ENCODE results near the gene CAMK1.

The CAMK1 gene

DNA sequence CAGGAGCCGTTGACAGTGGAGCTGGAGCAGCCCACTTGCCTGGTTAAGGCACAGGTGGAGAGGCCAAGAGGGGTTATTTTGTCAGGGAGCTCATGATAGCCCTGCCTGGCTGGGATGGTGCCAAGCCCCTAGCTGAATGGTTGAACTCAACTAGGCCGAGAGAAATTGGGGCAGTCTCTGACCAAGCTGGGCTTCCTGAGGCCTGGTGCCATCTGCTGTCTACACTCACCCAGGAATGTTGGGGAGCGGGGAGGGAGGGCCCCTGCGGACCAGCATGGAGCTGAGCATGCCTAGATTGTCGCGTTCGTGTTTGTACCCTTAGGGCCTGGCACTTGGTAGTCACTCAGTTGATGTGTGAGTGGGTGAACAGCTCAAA is 37.0 kb downstream of the CAMK1 start:
- no peak for DNase-seq

DNA sequence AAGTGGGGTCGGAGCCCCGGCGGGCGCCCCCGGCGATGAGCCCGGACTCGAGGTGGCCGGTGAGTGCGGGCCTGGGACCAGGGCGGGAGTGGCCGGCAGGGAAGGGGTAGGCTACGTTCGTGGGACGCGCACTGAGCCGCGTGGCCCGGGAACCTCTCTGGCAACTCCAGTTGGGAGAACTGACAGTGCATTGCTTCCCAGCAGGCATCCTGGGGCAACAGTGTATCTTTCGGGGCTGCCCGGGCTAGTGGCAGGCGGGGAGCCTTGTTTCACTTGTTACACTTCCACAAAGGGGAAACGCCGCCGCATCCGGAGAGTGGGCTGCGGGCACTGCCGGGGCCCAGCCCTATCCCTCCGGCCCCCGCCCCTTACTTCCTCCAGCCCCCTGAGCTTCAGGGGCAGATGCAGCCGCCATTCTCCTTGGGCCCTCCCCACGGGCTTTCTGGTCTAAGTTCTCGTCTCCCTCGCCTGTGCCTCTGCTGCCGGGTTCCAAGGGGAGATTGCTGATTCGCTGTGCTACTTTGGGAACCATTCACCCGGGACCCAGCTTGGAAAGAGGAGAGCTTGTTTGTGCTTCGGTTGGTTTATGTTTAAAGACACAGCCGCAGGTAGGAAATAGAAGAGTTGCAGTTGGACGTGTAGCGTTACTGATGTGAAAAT is 37.5 kb downstream of the CAMK1 start:
- peak; percentile 44 to 57 for DNase-seq

DNA sequence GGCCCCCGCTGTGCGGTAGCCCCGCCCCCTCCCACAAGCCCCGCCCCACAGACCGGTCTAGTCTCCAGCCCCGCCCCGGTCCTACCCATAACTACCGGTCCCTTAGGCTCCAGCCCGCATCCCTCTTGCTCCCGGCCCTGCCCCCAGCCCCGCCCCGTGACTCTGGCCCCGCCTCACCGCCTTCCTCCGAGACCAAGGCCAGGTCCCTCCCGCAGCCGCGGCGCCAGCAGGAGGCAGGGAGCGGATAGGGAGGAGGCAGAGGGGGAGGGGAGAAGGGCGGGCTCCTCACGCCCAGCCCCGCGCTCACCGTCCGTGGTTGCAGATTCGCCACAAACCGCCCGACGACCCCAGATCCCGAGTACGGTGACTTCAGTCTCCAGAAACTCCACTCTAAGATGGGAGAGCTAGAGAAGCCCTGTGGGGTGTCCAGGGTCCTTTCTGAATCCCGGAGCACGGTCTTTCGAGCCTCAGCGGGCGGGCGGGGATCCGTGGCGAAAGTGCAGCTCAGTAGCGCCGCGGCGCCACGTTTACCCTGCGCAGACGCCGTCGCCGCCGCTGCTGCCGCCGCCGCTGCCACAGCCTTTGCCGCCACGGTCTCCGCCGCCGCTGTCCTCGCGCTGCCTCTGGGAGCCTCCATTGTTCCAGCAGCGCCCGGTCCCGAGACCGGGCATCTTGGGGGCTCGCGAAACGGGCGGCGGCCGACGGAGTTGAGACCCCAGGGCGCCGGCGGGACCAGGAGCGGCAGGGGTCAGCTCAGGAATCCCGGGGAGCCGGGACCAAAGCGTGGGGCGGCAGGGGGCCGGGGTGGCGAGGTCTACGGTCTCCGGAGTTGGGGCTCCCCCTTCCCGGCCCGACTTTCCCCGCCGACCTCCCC is 38.3 kb downstream of the CAMK1 start, which contains the start of gene BRPF1:
Gene BRPF1 (plus strand): TSS at position 530 of the 874 bp plus-strand sequence. CDS start 2,406 bp downstream, outside the sequence.
- DNase-seq: peak; percentile 100

DNA sequence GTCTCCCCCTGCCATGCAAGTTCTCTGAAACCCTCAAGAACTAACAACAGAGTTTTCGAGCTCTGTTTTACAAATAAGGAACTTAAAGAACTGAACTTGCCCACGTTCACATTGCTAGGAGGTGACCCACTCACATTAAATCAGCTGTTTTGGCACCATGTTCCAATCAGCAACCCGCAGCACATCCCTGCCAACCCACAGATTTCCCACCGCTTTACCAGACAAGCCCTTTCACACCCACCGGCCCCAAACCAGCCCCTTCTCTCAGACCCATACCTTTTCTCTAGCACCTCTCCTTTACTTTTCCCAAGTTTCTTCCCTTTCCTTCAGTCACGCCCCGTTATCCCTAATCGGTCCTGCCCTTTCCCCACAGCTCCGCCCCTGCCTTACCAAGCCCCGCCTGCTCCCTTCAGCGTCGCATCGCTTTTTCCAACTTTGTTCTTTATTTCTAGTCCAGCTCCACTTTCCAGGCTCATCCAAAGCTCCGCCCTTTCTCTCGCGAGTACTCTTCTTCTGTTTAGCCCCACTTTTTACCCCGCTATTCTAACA is 39.0 kb downstream of the CAMK1 start:
- DNase-seq: no peak

DNA sequence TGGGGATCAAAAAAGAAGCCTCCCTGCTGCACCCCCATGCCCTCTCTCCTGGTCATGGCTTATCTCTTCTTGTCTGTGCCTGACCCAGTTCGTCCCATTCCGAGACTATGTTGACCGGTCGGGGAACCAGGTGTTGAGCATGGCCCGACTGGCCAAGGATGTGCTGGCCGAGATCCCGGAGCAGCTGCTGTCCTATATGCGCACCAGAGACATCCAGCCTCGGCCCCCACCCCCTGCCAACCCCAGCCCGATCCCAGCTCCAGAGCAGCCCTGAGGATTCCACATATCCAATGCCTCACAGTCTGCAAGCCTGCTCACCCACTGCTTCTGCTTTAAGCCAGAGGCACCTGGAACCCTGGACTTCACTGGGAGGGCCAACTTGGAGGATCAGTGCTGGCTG is 40.3 kb downstream of the CAMK1 start:
- DNase-seq: no peak

DNA sequence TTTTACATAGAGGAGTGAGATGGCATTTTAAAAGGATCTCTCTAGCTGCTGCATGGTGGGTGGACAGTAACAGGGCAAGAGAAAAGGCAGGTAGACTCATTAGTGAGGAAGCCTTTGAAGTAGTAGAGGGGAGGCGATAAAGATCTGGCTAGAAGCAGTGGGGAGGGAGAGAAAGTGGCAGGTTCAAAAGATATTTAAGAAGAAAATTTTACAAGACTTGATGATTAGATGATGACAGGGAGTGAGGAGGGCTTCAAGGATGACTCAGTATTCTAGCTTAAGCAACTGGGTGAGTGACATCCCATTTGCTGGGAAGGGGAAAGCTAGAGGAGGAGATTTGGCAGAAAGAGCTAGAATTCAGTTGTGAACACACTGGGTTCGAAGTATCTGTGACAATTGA is 42.0 kb downstream of the CAMK1 start:
- no peak for DNase-seq

DNA sequence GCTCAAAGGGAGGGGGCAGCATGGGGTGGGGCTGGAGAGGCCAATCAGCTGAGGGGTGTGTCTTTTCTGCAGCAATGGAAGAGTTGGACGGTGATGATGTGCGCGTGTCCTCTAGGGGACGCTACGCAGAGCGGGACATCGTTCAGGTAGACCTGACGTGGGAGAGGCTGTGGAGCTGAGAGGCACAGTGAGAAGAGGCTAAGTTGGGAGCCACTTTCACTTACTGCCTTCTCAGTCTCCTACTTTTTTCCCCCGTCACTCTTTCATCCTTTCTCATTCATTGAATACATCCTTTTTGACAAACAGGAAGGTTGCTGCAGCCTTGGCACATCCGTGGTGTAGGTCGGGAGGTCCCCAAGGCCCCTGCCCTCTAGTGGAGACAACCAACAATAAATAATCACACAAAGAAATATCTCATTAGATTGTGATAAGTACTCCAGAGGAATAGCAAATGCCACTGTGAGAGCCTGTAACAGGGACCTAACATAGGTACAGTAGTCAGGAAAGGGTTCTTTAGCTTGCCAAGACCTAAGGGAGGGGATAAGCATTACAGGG is 42.6 kb downstream of the CAMK1 start:
- DNase-seq: peak; percentile 65 to 72

DNA sequence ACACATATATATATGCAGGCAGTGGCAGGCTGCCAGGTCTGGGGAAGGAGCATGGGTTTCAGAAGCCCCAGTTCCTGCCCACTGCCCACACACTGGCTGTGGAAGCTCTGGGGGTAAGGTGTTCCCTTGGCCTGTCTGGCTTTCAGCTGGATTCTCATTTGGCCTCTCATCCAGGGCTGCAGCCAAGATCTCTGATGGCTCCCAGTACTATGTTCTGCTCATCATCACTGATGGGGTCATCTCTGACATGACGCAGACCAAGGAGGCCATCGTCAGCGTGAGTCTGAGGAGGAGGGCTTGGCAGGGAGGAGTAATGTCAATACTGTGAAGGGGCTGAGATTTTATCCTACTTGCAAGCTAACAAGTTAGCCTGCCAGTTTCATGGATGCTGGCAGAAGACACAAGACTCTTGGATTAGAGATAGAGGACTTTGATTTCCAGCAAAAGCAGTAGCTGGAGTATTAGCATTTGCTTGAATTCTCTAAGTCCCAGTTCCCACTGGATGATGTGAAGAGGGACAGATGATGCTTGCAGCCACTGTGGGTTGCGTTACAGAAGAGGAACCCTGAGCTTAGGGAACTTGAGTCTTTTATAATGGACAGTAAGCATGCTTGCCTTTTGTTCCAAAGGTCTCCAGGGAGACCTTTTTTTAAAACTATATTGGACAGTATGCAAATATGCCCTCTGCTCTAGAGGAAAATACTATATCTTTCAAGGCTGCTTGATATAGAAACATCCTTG is 43.8 kb downstream of the CAMK1 start:
- no peak for DNase-seq

DNA sequence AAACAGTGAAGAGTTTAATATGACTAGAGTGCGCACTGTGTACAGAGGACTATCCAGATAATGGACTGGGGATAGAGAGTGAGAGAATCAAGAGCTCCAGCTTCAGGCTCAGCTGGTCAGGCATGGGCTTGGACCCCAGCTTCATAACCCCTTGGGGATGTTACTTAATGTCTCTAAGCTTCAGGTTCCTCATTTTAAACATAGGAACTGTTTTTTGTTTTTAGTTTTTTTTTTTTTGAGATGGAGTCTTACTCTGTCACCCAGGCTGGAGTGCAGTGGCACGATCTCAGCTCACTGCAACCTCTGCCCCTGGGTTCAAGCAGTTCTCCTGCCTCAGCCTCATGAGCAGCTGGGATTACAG is 48.1 kb downstream of the CAMK1 start:
- DNase-seq: no peak

DNA sequence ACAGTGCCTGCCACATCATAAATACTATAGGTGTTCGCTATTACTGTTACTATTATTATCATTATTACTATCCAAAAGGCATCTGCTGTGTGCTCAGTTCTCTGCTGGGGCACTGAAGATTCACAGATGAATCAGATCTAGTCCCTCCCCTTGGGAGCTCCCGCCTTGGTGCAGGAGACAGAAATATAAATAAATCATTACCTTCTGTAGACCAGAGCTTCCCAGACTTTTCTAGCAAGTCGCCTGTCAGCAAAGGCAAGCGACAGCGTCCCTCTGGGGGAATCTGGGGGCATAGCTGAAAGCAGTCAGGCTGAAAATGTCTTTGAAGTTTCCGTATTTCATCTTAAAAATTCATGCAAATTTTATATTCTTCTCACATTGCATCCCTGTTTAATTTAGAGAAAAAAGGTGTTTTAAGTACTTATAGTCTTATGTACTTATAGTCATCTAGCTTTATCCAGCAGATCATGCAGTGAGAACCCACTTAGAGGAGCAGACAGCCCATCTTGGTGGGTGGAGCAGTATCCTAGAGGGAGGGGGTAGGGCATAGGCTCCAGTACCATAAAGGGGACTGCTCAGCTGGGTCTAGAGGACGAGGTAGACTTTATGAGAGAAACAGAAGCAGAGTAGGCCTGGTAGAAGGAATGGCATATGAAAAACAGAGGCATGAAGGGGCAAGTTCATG is 48.6 kb downstream of the CAMK1 start:
- no peak for DNase-seq

DNA sequence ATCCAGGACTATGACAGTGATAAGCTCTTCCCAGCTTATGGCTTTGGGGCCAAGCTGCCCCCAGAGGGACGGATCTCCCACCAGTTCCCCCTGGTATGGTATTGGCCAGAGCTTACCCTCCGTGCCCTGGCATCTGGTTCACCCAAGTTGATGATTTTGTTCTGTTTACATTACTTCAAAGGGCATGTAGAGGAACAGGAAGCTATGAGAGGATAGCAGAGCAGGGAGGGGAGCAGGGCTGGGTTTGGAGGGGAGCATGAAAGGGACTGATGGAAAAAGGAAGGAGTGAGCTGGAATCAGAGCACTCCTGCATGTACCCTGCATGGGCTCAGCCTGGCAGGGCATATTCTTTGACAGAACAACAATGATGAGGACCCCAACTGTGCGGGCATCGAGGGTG is 51.6 kb downstream of the CAMK1 start:
- no peak for DNase-seq

DNA sequence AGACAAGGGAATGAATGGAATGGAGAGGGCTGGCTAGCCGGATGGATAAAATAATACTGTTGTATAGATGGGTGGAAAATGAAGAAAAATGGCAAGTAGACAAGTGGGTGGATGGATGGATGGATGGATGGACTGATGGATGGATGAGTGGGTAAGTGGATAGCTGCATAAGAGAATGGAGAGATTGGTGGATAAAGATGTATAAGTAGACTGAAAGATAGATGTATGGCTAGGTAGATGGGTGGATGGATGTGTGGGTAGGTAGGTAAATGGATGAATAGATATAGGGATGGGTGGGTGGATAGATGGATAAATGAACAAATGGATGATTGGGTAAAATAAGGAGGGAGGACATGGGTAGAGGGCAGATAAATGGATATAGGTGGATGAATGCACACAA is 52.2 kb downstream of the CAMK1 start:
- DNase-seq: no peak

DNA sequence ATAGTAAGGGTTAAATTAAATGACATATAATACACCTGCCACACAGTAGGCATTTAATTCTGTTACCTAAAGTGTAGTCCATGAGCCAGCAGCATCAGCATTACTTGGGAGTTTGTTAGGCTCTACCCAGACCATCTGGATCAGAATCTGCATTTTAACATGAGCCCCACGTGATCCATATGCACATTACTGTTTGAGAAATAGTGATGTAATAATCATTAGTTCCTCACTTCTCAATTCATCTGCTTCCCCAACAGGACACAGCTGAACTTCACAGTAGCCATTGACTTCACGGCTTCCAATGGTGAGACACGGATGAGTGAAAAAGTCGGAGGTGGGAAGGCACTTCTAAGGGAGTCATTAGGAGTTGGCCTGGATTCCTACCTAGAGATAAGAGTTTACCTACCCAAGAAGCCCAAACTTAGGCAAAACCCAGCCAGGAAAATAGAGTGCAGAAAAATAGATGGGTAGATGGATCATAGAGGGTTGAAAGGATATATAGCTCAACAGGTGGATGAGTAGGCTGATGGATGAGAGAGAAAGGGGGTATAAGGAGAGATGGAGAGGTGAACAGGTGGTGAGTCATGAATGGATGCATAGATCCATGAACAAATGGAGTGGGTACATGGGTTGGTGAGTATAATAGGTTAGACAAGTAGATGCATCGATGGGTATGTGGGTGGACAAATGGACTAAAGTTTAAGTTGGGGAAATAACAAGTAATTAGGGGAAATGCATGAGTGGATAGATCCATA is 52.8 kb downstream of the CAMK1 start:
- no peak for DNase-seq

DNA sequence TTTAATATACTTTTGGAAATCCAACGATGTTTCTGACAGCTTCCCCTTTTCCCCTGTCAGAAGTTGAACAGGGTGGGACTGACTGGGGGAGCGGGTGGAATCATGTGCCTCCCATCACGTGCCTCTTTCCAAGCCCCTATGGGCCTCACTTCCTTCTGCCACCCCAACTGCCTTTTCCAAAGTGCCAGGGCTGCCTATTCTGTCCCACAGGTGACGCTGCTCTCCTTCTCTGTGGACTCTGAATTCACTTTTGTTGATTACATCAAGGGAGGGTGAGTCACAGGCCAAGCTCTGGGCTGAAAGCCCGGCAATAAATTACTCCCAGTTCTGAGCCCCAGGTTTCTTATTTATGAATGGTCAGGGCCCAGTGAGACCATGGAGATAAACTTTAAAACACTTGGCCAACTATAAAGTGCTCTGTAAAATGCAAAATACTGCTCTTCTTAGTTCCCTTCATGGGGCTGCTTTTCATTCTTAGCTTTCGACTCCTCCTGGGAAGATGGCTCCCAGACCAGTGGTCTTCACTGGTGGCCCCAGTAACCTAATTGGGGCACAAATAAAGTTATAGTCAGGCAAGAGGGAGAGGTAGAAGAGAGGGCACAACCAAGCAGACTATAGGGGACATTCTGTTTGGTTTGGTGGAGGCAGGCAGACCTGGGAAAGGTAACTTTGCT is 53.8 kb downstream of the CAMK1 start:
- peak; percentile 38 to 68 for DNase-seq

DNA sequence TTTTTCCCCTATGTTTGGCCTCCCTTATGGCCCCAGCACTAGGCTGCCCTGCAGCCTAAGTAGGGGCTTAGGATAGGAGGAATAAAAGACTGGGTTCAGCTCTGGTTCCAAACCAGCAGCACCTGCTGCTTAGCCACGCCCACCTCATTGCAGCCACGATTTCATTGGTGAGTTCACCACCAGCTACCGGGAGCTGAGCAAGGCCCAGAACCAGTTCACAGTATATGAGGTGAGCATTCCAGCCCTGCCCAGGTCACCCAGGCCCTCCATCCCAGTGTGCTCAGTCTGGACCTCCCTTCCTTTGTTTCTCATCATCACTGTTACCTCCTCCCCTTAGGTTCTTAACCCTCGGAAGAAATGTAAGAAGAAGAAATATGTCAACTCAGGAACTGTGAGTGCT is 54.6 kb downstream of the CAMK1 start:
- no peak for DNase-seq

DNA sequence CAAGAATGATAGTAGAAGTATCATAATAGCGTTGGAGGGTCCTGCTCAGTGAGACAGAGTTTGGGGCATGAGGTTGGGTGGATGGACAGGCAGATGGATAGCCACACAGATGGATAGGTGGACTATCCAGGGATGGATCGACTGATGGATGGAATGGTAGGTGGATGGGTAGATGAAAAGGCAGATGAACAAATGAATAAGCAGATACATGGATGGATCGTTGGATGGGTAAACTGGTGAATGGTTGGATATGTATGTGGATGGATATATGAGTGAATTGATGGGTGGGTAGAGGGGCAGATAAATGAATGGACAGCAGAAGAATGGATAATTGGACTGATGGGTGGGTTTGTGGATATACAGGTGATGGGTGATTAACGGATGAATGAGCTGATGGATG is 56.6 kb downstream of the CAMK1 start:
- no peak for DNase-seq

DNA sequence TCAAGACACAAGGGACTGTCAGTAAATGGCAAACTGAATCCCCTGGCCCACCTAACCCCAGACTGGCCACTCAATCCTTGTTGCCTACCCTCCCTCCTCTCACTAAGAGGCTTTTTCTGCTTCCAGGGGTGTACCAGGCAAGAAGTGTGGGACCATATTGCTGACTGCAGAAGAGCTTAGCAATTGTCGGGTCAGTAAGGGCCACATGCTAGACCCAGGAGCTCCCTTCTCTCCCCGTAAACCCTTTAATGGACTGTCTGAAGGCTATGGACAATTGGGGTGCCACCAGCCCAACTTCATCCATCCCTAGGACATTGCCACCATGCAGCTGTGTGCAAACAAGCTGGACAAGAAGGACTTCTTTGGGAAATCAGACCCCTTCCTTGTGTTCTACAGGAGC is 57.3 kb downstream of the CAMK1 start:
- DNase-seq: no peak

DNA sequence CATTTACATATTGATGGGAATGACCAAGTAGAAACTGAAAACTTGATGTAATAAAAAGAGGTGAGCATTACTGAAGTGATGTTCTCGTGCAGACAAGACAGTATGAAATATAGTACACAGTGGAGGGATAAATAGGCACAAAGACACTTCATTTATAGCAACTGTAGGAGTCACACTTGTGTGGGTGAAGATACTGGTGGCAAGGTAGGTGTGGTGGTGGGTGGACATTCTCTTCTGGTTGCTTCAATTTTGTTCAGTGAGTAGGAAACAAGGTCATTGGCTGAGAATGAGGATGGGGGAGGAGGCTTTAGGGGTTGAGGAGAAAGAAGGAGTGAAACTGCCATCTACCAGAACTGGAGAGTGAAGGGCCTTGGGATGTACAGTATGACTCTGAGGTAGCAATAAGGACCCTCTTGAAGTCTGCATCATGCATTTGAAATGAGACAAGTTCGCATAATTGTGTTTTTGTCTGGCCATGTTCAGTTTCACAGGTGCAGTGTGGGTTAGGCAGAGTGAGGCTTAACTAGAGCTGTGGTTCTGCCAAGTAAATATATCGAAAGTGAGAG is 59.5 kb downstream of the CAMK1 start:
- no peak for DNase-seq
